ENCODE data around the gene KRT74. TPM values are rescaled to one million over a fixed set of nuclear protein-coding genes. Genes with fewer than 3 reads are reported as not detected.

Gene KRT74
- total RNA-seq, 1 experiment from 2014 or later: not detected

DNA sequence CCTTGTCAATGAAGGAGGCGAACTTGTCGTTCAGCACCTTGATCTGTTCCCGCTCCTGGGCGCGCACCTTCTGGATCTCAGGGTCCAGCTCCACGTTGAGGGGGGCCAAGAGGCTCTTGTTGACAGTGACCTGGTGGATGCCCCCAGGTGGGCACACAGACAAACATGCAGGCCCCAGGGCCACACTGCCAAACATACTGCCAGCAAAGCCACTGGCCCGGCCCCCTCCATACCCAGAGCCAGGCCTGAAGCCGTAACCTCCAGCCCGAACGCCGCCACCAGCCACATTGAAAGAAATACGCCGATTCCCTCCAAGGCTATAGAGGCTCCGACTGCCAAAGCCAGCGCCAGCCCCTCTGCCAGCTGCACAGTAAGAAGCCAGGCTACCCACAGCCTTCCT lies 337 bp downstream of the KRT74 start:
- Histone ChIP-seq H3K27me3 (ENCODE audit: control insufficient read depth, insufficient read depth, low read length) (peaks cover 7% of the 10 kb centered on the region; the same call in 1 of the 2 replicates), H3K4me1 (ENCODE audit: control insufficient read depth, insufficient read depth, low read length) (no peaks in the 10 kb centered on the region), H3K36me3 (ENCODE audit: control insufficient read depth, insufficient read depth, low read length) (no peaks in the 10 kb centered on the region), H3K9me3 (ENCODE audit: control insufficient read depth, insufficient read depth, low read depth, low read length) (no peaks in the 10 kb centered on the region), H3K27ac (ENCODE audit: low read length) (no peak overlapping the region), H3K4me3 (ENCODE audit: low read depth in 2 of 2, low read length in 2 of 2) (no peak overlapping the region)
- intact Hi-C loops (cut with micrococcal nuclease; ENCODE audit: unreplicated experiment): no loop called here
- DNase-seq (ENCODE audit: low read depth, low spot score): no peak
- CTCF ChIA-PET: no interaction called here
- no peak for ATAC-seq
- POLR2A ChIA-PET: no interaction called here
- in situ Hi-C loops (cut with HindIII; ENCODE audit: low pct_unique_long_range_greater_than_20kb, low sequenced_read_pairs): no loop called here
- TF ChIP-seq, protein P1, sequence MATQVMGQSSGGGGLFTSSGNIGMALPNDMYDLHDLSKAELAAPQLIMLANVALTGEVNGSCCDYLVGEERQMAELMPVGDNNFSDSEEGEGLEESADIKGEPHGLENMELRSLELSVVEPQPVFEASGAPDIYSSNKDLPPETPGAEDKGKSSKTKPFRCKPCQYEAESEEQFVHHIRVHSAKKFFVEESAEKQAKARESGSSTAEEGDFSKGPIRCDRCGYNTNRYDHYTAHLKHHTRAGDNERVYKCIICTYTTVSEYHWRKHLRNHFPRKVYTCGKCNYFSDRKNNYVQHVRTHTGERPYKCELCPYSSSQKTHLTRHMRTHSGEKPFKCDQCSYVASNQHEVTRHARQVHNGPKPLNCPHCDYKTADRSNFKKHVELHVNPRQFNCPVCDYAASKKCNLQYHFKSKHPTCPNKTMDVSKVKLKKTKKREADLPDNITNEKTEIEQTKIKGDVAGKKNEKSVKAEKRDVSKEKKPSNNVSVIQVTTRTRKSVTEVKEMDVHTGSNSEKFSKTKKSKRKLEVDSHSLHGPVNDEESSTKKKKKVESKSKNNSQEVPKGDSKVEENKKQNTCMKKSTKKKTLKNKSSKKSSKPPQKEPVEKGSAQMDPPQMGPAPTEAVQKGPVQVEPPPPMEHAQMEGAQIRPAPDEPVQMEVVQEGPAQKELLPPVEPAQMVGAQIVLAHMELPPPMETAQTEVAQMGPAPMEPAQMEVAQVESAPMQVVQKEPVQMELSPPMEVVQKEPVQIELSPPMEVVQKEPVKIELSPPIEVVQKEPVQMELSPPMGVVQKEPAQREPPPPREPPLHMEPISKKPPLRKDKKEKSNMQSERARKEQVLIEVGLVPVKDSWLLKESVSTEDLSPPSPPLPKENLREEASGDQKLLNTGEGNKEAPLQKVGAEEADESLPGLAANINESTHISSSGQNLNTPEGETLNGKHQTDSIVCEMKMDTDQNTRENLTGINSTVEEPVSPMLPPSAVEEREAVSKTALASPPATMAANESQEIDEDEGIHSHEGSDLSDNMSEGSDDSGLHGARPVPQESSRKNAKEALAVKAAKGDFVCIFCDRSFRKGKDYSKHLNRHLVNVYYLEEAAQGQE (IDR thresholded peaks at IDR 0.05; ENCODE audit: insufficient read depth in 1 of 2, low read depth in 2 of 2, low read length in 1 of 2): no peak
- TF ChIP-seq, protein P2, sequence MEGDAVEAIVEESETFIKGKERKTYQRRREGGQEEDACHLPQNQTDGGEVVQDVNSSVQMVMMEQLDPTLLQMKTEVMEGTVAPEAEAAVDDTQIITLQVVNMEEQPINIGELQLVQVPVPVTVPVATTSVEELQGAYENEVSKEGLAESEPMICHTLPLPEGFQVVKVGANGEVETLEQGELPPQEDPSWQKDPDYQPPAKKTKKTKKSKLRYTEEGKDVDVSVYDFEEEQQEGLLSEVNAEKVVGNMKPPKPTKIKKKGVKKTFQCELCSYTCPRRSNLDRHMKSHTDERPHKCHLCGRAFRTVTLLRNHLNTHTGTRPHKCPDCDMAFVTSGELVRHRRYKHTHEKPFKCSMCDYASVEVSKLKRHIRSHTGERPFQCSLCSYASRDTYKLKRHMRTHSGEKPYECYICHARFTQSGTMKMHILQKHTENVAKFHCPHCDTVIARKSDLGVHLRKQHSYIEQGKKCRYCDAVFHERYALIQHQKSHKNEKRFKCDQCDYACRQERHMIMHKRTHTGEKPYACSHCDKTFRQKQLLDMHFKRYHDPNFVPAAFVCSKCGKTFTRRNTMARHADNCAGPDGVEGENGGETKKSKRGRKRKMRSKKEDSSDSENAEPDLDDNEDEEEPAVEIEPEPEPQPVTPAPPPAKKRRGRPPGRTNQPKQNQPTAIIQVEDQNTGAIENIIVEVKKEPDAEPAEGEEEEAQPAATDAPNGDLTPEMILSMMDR (IDR thresholded peaks at IDR 0.05): no peak
- no peak for TF ChIP-seq SIN3A (IDR thresholded peaks at IDR 0.05; ENCODE audit: borderline replicate concordance, insufficient read depth, low read depth, low read length)
- TF ChIP-seq TCF7L2 (IDR thresholded peaks at IDR 0.05; ENCODE audit: low read depth, low read length): no peak
- no peak for TF ChIP-seq POLR2AphosphoS5 (IDR thresholded peaks at IDR 0.05; ENCODE audit: low read depth, low read length)
- BruUV-seq (replicated peaks): no TSS peak

DNA sequence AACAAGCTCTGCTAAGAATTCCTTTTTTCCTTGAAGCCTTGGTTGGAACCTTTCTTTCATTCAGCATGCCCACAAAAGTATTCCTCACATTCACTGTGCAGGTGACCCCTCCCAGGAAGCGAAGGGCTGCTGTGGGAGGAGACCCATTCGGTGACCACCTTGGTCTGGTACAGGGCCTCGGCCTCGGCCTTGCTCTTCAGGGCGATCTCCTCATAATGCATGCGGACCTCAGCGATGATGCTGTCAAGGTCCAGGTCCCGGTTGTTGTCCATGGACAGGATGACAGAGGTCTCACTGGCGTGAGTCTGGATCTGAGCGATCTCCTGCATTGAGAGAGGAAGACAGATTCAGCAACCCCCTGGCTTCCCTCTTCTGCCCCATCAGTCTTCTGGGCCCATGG lies 3.1 kb downstream of the KRT74 start:
- Histone ChIP-seq H3K9me3 (ENCODE audit: control insufficient read depth, insufficient read depth, low read depth, low read length) (no peaks in the 10 kb centered on the region), H3K27me3 (ENCODE audit: control insufficient read depth, insufficient read depth, low read length) (peaks cover 10% of the 10 kb centered on the region), H3K4me3 (ENCODE audit: low read depth in 2 of 2, low read length in 2 of 2) (no peak overlapping the region), H3K36me3 (ENCODE audit: control insufficient read depth, insufficient read depth, low read length) (no peaks in the 10 kb centered on the region), H3K4me1 (ENCODE audit: control insufficient read depth, insufficient read depth, low read length) (no peaks in the 10 kb centered on the region), H3K27ac (ENCODE audit: low read length) (no peak overlapping the region)
- DNase-seq (ENCODE audit: low read depth, low spot score) (no peak), ATAC-seq (no peak)
- CTCF ChIA-PET: interaction anchor here (1.5 kb wide), 1 partner anchor 309 kb away, joined by 3 read pairs; no protein-coding TSS in a partner anchor
- POLR2A ChIA-PET: no interaction called here
- in situ Hi-C loops (cut with HindIII; ENCODE audit: low pct_unique_long_range_greater_than_20kb, low sequenced_read_pairs) (no loop called here), intact Hi-C loops (cut with micrococcal nuclease; ENCODE audit: unreplicated experiment) (no loop called here)
- no peak for TF ChIP-seq TCF7L2 (IDR thresholded peaks at IDR 0.05; ENCODE audit: low read depth, low read length)
- TF ChIP-seq, protein P1 (IDR thresholded peaks at IDR 0.05; ENCODE audit: insufficient read depth in 1 of 2, low read depth in 2 of 2, low read length in 1 of 2): no peak
- no peak for TF ChIP-seq SIN3A (IDR thresholded peaks at IDR 0.05; ENCODE audit: borderline replicate concordance, insufficient read depth, low read depth, low read length)
- TF ChIP-seq, protein P2 (IDR thresholded peaks at IDR 0.05): no peak
- no peak for TF ChIP-seq POLR2AphosphoS5 (IDR thresholded peaks at IDR 0.05; ENCODE audit: low read depth, low read length)
- no TSS peak for BruUV-seq (replicated peaks)
